HG03565 (cell line): ENCODE data around the gene WNK1.
"Not testable (repeated sequence)": the region's sequence is repeated elsewhere in the genome, so short reads cannot be mapped to it uniquely, and the experiment has no call there.

ENCODE experiments used
- ATAC-seq: cut with Tn5 transposase; IDR thresholded peaks from one replicate; pipeline ENCODE4 v1.9.1; 2021; ENCODE audit warnings: mild to moderate bottlenecking, moderate library complexity; ENCODE audit not compliant: unreplicated experiment

Gene WNK1

GRCh38 chr12:810671-811415 lies 58.5 kb downstream of the WNK1 start:
- ATAC-seq, result peak; percentile 47

GRCh38 chr12:812950-813349 lies 60.6 kb downstream of the WNK1 start:
- no peak for ATAC-seq

- ATAC-seq, result not testable (repeated sequence)
These were observed 65.1 kb downstream of the WNK1 start for GRCh38 chr12:817456-817855.

- no peak for ATAC-seq
These were observed 65.7 kb downstream of the WNK1 start for GRCh38 chr12:817941-818600.

- no peak for ATAC-seq
These were observed 66.4 kb downstream of the WNK1 start for GRCh38 chr12:818733-819132.

- no peak for ATAC-seq
These were observed 68.0 kb downstream of the WNK1 start for GRCh38 chr12:820336-820735.

GRCh38 chr12:823028-823698 lies 70.8 kb downstream of the WNK1 start:
- ATAC-seq, result peak; percentile 86

GRCh38 chr12:826331-826730 lies 74.0 kb downstream of the WNK1 start:
- no peak for ATAC-seq

- ATAC-seq, result no peak
These were observed 76.5 kb downstream of the WNK1 start for GRCh38 chr12:828726-829395.

- no peak for ATAC-seq
These were observed 77.9 kb downstream of the WNK1 start for GRCh38 chr12:830111-830867.

GRCh38 chr12:835754-836518 lies 83.6 kb downstream of the WNK1 start:
- no peak for ATAC-seq

- ATAC-seq, result no peak
These were observed 84.6 kb downstream of the WNK1 start for GRCh38 chr12:836952-837351.

GRCh38 chr12:837548-837947 lies 85.2 kb downstream of the WNK1 start:
- no peak for ATAC-seq

GRCh38 chr12:843609-844008 lies 91.2 kb downstream of the WNK1 start:
- ATAC-seq, result no peak

GRCh38 chr12:846421-846820 lies 94.0 kb downstream of the WNK1 start:
- no peak for ATAC-seq

- ATAC-seq, result no peak
These were observed 95.9 kb downstream of the WNK1 start for GRCh38 chr12:848173-848865.

GRCh38 chr12:848882-849527 lies 96.6 kb downstream of the WNK1 start:
- no peak for ATAC-seq

- not testable (repeated sequence) for ATAC-seq
These were observed 97.5 kb downstream of the WNK1 start for GRCh38 chr12:849733-850437.
